HUES48 (cell line): Measurements from ENCODE around the gene CASP12.

ENCODE experiments used
- H3K27ac ChIP-seq: one replicate; pipeline ENCODE4 v1.7.0; 2013; ENCODE audit warnings: low read depth, low read length, inconsistent platforms
- H3K27me3 ChIP-seq: 2 replicates; pipeline ENCODE4 v1.6.1; 2013; ENCODE audit warnings: mild to moderate bottlenecking, low read length; ENCODE audit not compliant: control insufficient read depth, insufficient read depth
- H3K36me3 ChIP-seq: 2 replicates; pipeline ENCODE4 v1.6.1; 2013; ENCODE audit warnings: low read length; ENCODE audit not compliant: control insufficient read depth, insufficient read depth
- H3K4me1 ChIP-seq: 2 replicates; pipeline ENCODE4 v1.6.1; 2013; ENCODE audit warnings: mild to moderate bottlenecking, low read length; ENCODE audit not compliant: control insufficient read depth, insufficient read depth
- H3K4me3 ChIP-seq: 2 replicates; pipeline ENCODE4 v1.5.1; 2013; ENCODE audit warnings: mild to moderate bottlenecking, low read depth, low read length
- H3K9ac ChIP-seq: 2 replicates; pipeline ENCODE4 v1.6.1; 2013; ENCODE audit warnings: mild to moderate bottlenecking, low read depth, low read length, moderate library complexity
- H3K9me3 ChIP-seq: 2 replicates; pipeline ENCODE4 v1.6.1; 2013; ENCODE audit warnings: low read length; ENCODE audit not compliant: control insufficient read depth, insufficient read depth

Gene CASP12

DNA sequence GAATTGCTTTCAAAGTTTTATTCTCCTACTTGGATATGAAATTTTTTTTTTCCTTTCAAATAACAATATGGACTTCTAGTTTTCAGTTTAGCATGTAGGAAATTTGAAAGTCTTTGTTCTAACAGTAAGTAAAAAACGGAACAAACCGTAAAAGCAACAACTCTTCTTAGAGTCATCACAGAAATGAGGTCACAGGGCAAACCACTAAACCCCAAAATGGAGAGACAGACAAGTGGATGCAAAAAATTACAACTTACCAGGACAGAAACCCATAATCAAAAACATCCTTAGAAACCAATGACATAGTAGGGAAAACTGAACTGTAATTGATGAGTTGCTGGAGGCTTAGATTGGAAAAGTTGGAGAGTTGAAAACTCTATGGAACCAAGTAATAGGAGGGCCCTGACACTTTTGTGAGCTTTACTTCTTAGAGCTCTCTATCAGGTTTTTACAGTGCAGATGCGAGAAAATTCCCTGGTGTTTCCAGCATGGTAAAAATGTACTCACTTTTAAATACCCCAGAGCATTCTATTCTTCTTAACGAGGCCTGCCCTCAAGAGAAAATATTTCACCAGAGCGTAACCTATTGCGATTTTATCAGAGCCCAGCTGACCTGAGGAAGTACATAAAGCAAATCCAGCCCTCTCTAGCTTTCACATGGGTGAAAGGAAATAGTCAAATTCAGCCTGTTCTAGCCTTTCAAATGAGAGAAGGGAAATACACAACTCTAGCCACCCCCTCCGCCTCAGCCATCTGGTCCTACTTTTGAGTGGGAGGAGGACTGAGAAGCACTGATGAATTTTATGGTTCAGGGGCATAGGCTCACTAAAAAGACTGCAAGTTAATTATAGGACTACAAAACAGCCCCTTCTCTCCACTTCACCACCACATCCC, 39.1 kb downstream of the CASP12 start:
- no peaks in the 10 kb centered on the region for H3K9me3 ChIP-seq

DNA sequence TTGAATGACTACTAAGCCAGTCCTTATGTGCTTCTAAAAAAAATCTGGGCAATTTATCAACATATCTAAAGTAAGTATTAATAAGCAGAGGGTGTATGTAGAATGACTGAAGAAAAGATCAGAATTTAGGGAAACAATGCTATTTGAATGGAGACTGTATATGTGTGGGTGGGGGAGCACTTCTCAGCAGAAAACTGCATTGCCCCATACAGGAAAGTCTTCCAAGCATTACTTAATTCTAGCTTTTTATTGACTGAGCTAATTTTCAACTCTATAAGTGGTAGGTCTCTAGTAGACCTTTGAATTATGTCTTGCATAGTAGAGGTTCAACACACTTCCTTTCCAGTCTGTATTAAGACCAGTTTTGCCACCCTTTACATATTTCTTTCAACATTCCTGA, 41.7 kb downstream of the CASP12 start:
- no peaks in the 10 kb centered on the region for H3K27me3 ChIP-seq
- no peak overlapping the region for H3K9ac ChIP-seq
- peaks cover 23% of the 10 kb centered on the region for H3K4me1 ChIP-seq
- no peaks in the 10 kb centered on the region for H3K9me3 ChIP-seq
- no peak overlapping the region for H3K27ac ChIP-seq
- H3K36me3 ChIP-seq: no peaks in the 10 kb centered on the region
- H3K4me3 ChIP-seq: no peak overlapping the region

More for the DNA sequence above, 39.1 kb downstream of the CASP12 start:
- Histone ChIP-seq H3K4me1 (peaks cover 23% of the 10 kb centered on the region), H3K9ac (no peak overlapping the region), H3K36me3 (no peaks in the 10 kb centered on the region), H3K27me3 (no peaks in the 10 kb centered on the region), H3K4me3 (no peak overlapping the region), H3K27ac (no peak overlapping the region)

DNA sequence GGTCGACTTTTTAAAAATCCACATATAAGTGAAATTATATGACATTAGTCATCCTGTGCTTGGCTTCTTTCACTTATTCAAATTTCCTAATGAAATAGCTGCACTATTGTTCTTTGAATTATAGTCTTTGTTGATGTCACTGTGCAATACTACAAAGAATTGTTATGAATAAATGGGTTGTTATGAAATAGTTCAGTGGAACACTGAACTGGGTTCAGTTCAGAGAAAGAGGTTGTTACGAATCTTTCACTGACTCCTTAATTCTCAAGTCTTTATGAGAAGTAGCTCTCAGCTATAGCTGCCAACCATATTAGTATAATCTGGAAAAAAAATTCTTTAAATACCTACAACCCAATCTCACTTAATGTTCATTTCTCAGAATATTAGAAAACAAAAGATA, 42.3 kb downstream of the CASP12 start:
- no peak overlapping the region for H3K27ac ChIP-seq
- no peaks in the 10 kb centered on the region for H3K9me3 ChIP-seq
- H3K4me3 ChIP-seq: no peak overlapping the region
- H3K9ac ChIP-seq: no peak overlapping the region
- no peaks in the 10 kb centered on the region for H3K27me3 ChIP-seq
- no peaks in the 10 kb centered on the region for H3K36me3 ChIP-seq
- peaks cover 23% of the 10 kb centered on the region for H3K4me1 ChIP-seq

DNA sequence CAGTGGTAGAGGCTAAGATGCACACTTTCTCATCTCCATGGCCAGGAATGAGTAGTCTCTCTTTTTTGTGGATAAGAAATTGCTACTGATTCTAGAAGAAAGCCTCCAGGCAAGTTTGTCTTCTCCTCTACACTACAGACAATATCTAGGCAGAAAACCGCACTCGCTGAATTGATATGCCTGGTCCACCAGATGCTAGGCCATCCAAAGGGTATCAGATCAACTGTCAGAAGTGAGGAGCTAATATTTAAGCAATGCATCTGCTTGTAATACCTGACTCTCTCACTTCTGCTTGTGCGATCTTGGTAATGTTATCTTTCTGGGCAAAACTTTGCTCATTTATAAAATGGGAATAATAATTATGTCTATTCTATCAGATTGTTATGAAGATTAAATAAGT, 45.0 kb downstream of the CASP12 start:
- H3K9ac ChIP-seq: no peak overlapping the region
- H3K27me3 ChIP-seq: no peaks in the 10 kb centered on the region
- no peaks in the 10 kb centered on the region for H3K9me3 ChIP-seq
- H3K4me3 ChIP-seq: no peak overlapping the region
- H3K27ac ChIP-seq: no peak overlapping the region
- no peaks in the 10 kb centered on the region for H3K36me3 ChIP-seq
- peaks cover 18% of the 10 kb centered on the region for H3K4me1 ChIP-seq

DNA sequence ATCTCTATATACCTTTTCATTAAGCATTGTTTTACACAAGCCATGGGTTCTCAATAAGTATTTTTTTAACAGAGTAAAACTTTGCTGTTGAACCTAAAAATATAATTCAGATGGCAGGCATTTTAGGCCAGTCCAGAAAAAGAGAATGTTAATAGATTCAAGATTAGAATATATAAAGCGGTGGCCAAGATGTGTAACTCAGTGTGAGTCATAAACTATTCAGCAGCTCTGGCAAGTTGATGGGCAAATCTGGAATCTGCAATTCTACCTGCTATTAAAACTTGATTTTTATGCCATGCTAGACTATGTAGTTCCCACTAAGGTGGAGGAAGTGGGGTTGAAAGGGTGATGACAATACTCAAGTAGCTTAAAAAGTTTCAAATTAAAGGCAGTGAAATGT, 45.4 kb downstream of the CASP12 start:
- Histone ChIP-seq H3K36me3 (no peaks in the 10 kb centered on the region), H3K4me1 (peaks cover 16% of the 10 kb centered on the region), H3K9ac (no peak overlapping the region), H3K27ac (no peak overlapping the region), H3K9me3 (no peaks in the 10 kb centered on the region), H3K4me3 (no peak overlapping the region), H3K27me3 (no peaks in the 10 kb centered on the region)

DNA sequence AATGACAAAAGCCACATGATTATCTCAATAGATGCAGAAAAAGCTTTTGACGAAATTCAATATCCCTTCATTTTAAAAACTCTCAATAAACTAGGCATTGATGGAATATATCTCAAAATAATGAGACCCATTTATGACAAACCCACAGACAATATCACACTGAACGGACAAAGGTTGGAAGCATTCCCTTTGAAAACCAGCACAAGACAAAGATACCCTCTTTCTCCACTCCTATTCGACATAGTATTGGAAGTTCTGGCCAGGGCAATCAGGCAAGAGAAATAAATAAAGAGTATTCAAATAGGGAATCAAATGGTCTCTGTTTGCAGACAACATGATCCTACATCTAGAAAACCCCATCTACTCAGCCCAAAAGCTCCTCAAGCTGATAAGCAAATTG, 52.0 kb downstream of the CASP12 start:
- no peaks in the 10 kb centered on the region for H3K9me3 ChIP-seq
- H3K9ac ChIP-seq: no peak overlapping the region
- no peaks in the 10 kb centered on the region for H3K27me3 ChIP-seq
- H3K27ac ChIP-seq: no peak overlapping the region
- H3K4me3 ChIP-seq: no peak overlapping the region
- H3K36me3 ChIP-seq: no peaks in the 10 kb centered on the region
- H3K4me1 ChIP-seq: peaks cover 12% of the 10 kb centered on the region; the same call in 1 of the 2 replicates

DNA sequence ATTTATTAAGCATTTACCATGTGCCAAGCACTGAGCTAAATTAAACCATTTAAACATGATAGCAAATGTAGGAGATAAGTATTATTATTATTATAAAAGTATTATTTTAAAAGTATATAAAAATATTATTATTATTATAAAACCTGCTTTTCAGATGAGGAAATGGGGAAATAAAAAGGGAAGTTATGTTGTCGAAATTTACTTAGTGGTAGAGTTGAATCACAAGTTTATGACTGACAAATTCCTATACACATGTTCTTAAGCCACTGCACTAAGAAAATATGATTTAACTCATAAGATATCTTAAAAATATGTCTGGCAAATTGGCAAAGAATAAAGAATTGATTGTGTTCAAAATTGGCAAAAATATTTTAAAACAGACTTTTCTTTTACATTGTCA, 53.8 kb downstream of the CASP12 start:
- no peak overlapping the region for H3K27ac ChIP-seq

DNA sequence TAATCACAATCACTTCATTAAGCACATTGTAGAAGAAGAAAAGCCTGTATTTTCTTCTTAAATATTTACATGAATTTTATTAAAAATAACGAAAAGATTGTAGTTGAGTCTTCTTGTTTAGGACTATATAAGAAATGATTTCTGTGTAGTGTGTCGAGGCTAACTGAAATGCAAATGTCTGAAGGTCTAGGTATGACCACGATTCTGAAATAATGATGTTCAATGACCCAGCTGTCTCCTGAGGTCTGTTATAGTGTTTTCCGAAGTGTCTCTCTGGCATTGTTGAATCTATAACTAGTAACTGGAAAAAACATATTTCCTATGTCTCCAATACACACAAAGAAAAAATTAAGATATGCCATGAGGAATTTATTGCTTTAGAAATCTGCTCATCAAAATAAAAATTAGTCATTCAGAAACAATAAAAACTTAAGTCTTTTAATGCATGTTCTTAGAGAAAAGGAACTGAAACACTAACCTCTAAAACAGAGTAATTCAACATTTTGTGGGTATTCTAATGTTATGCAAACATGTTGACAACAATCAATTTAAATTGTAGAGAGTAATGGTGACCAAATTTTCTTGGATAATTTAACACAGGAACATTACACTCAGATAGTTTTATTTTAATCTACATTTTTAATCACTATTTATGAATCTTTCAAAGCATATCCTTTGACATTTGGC, 55.0 kb downstream of the CASP12 start:
- Histone ChIP-seq H3K9ac (no peak overlapping the region), H3K4me3 (no peak overlapping the region), H3K36me3 (no peaks in the 10 kb centered on the region), H3K27ac (no peak overlapping the region), H3K4me1 (peaks cover 16% of the 10 kb centered on the region; the same call in 1 of the 2 replicates), H3K27me3 (no peaks in the 10 kb centered on the region), H3K9me3 (no peaks in the 10 kb centered on the region)

More for the DNA sequence above, 53.8 kb downstream of the CASP12 start:
- Histone ChIP-seq H3K4me1 (peaks cover 16% of the 10 kb centered on the region; the same call in 1 of the 2 replicates), H3K9me3 (no peaks in the 10 kb centered on the region), H3K36me3 (no peaks in the 10 kb centered on the region), H3K9ac (no peak overlapping the region), H3K4me3 (no peak overlapping the region), H3K27me3 (no peaks in the 10 kb centered on the region)

DNA sequence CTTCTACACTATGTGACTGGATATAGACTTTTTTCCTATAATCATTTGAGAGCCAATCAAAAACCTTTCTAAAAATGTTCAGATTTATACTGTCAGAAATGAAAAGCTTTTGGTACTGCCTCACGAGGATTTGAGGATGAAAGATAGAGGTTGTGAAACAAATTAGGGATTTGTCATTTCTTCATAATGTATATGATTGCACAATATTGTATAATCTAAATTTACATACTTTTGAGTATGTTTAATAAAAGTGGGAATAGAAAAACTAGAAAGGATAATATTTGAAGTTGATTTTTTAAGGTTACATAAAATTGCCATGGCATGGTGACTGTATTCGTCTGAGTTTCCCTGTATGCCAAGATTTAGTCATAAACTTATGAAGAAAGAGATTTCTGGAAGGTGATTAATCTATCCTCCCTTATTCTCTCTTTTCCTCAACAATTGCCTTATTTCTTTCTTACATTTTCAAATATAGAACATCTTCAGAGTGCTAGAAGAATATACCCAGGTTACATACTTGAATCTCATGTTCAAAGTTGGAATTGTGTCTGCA, 56.2 kb downstream of the CASP12 start:
- H3K27ac ChIP-seq: no peak overlapping the region
- H3K27me3 ChIP-seq: no peaks in the 10 kb centered on the region
- H3K4me3 ChIP-seq: no peak overlapping the region
- no peak overlapping the region for H3K9ac ChIP-seq
- H3K4me1 ChIP-seq: peaks cover 16% of the 10 kb centered on the region; the same call in 1 of the 2 replicates
- no peaks in the 10 kb centered on the region for H3K9me3 ChIP-seq
- no peaks in the 10 kb centered on the region for H3K36me3 ChIP-seq

DNA sequence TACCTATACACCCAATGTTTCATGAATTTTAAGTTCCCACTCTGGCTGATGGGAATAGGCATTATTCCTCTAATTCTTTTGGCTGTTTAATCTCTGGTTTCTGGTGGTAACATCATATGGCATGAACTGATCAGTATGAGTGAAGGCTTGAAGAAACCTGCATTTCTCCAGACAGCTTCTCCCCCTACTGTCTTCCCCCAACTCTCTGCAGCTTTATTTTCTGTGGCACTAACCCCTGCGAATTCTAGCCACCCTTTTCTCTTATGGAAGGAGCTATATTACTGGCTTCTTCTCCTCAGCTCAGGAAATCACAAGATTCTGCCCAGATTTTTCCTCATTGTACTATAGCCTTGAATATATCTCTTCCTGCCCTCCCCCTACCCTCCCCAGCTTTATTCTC, 57.1 kb downstream of the CASP12 start:
- H3K9ac ChIP-seq: no peak overlapping the region

More for the DNA sequence above, 57.1 kb downstream of the CASP12 start:
- no peaks in the 10 kb centered on the region for H3K36me3 ChIP-seq
- peaks cover 16% of the 10 kb centered on the region; the same call in 1 of the 2 replicates for H3K4me1 ChIP-seq
- no peaks in the 10 kb centered on the region for H3K9me3 ChIP-seq
- no peaks in the 10 kb centered on the region for H3K27me3 ChIP-seq
- H3K27ac ChIP-seq: no peak overlapping the region
- no peak overlapping the region for H3K4me3 ChIP-seq
